ENCODE data around the gene ZYX.

DNA sequence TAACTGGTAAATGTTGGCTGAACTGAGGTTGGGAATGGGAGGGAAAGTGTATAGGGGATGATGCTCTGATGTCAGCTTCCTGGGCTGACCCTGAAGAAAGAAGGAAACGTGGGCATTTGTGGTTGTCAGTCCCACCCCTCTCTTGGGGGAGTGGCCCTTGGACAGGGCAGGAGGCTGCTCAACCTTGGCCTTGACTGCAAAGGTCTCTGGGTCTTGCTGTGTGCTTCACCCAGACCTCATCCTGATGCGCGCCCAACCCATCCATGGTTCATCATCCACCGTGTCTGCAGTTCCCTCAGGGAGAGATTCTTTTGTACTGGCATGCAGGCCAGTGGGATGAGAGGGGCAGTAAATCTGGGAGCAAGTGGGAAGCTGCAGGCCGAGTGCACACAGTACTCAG lies 4.7 kb upstream of the ZYX start:
- TF ChIP-seq, protein P1, sequence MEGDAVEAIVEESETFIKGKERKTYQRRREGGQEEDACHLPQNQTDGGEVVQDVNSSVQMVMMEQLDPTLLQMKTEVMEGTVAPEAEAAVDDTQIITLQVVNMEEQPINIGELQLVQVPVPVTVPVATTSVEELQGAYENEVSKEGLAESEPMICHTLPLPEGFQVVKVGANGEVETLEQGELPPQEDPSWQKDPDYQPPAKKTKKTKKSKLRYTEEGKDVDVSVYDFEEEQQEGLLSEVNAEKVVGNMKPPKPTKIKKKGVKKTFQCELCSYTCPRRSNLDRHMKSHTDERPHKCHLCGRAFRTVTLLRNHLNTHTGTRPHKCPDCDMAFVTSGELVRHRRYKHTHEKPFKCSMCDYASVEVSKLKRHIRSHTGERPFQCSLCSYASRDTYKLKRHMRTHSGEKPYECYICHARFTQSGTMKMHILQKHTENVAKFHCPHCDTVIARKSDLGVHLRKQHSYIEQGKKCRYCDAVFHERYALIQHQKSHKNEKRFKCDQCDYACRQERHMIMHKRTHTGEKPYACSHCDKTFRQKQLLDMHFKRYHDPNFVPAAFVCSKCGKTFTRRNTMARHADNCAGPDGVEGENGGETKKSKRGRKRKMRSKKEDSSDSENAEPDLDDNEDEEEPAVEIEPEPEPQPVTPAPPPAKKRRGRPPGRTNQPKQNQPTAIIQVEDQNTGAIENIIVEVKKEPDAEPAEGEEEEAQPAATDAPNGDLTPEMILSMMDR (conservative IDR thresholded peaks at IDR 0.05) = no peak
- no peak for TF ChIP-seq ZFX (IDR thresholded peaks at IDR 0.05)

All from C4-2B (cell line).